ENCODE results near the gene SLC47A1.

DNA sequence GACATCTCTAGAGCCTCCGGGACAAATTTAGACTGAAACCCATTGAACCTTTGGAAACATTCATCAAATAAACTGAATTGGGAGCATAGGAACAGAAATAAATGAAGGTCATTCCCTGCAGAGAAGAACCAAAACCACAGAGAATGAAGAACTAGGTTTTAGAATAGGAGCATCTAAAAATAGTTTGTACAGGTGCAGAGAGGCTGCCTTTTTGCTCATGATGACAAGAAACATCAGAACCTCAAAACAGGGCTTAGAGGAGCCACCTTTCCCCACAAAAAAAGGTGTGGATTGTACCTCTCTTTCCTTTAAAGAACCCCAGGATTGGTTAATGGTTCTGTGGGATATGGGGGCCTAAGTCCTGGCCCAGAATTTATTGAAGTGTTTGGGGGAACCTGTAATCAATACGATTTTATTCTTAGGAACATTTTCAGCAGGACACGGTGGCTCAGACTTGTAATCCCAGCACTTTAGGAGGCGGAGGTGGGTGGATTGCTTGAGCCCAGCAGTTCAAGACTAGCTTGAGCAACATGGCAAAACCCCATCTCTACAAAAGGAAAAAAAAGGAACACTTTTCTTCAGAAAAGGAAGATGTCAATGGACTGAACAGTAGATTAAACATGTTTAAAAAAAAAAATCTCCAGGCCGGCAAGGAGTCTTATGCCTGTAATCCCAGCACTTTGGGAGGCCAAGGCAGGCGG is 37.7 kb upstream of the SLC47A1 start:
- TF ChIP-seq POLR2A (IDR thresholded peaks at IDR 0.05; ENCODE audit: extremely low read depth, insufficient read length) (no peak), MYC (IDR thresholded peaks at IDR 0.05; ENCODE audit: low read depth, low read length) (no peak)
- TF ChIP-seq, protein P1, sequence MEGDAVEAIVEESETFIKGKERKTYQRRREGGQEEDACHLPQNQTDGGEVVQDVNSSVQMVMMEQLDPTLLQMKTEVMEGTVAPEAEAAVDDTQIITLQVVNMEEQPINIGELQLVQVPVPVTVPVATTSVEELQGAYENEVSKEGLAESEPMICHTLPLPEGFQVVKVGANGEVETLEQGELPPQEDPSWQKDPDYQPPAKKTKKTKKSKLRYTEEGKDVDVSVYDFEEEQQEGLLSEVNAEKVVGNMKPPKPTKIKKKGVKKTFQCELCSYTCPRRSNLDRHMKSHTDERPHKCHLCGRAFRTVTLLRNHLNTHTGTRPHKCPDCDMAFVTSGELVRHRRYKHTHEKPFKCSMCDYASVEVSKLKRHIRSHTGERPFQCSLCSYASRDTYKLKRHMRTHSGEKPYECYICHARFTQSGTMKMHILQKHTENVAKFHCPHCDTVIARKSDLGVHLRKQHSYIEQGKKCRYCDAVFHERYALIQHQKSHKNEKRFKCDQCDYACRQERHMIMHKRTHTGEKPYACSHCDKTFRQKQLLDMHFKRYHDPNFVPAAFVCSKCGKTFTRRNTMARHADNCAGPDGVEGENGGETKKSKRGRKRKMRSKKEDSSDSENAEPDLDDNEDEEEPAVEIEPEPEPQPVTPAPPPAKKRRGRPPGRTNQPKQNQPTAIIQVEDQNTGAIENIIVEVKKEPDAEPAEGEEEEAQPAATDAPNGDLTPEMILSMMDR (IDR thresholded peaks at IDR 0.05; ENCODE audit: low read depth, low read length): no peak
- TF ChIP-seq, protein P2, sequence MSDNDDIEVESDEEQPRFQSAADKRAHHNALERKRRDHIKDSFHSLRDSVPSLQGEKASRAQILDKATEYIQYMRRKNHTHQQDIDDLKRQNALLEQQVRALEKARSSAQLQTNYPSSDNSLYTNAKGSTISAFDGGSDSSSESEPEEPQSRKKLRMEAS (IDR thresholded peaks at IDR 0.05; ENCODE audit: low read depth, low read length): no peak

All from NB4 (cell line).